Midbrain (tissue), 1 donor: ENCODE results near the gene ARPC1B.

Experiments
- DNase-seq: peaks from one replicate; lab custom pipeline; 2025; lab: John Stamatoyannopoulos, UW

Gene ARPC1B

GRCh38 chr7:99389772-99390171 is 15.2 kb downstream of the ARPC1B start:
- DNase-seq: no peak

- no peak for DNase-seq
Measured at GRCh38 chr7:99390941-99391602, 16.5 kb downstream of the ARPC1B start.

GRCh38 chr7:99392046-99392445 is 17.5 kb downstream of the ARPC1B start:
- DNase-seq: no peak

GRCh38 chr7:99392659-99393354 is 18.3 kb downstream of the ARPC1B start:
- no peak for DNase-seq

- no peak for DNase-seq
Measured at GRCh38 chr7:99393355-99394187, 19.0 kb downstream of the ARPC1B start.

- DNase-seq: no peak
Measured at GRCh38 chr7:99394188-99394502, 19.6 kb downstream of the ARPC1B start.

- DNase-seq: no peak
Measured at GRCh38 chr7:99395616-99396327, 21.2 kb downstream of the ARPC1B start.

GRCh38 chr7:99396418-99397296 is 22.1 kb downstream of the ARPC1B start:
- DNase-seq: no peak

- no peak for DNase-seq
Measured at GRCh38 chr7:99397297-99397983, 22.9 kb downstream of the ARPC1B start.

GRCh38 chr7:99398891-99399445 is 24.4 kb downstream of the ARPC1B start:
- no peak for DNase-seq

- no peak for DNase-seq
Measured at GRCh38 chr7:99399597-99399996, 25.1 kb downstream of the ARPC1B start.

GRCh38 chr7:99402854-99403253 is 28.3 kb downstream of the ARPC1B start:
- no peak for DNase-seq

GRCh38 chr7:99403764-99404163 is 29.2 kb downstream of the ARPC1B start:
- no peak for DNase-seq

- DNase-seq: no peak
Measured at GRCh38 chr7:99404235-99404976, 29.9 kb downstream of the ARPC1B start.

- no peak for DNase-seq
Measured at GRCh38 chr7:99404977-99405320, 30.4 kb downstream of the ARPC1B start.

GRCh38 chr7:99406557-99406956 is 32.0 kb downstream of the ARPC1B start:
- DNase-seq: no peak

- no peak for DNase-seq
Measured at GRCh38 chr7:99407872-99408378, 33.4 kb downstream of the ARPC1B start.

- DNase-seq: peak; percentile 97
Measured at GRCh38 chr7:99408379-99409191, 34.1 kb downstream of the ARPC1B start, which contains the start of the genes BUD31 and PDAP1. Gene BUD31, plus strand, starts transcription at chr7:99408969. Its CDS starts 2,124 bp downstream, at chr7:99411093. Gene PDAP1, minus strand, starts transcription at chr7:99408597. Its CDS starts 49 bp downstream, at chr7:99408548.

- DNase-seq: no peak
Measured at GRCh38 chr7:99409192-99409572, 34.7 kb downstream of the ARPC1B start.
